ENCODE results near the gene ERVK3-1.

DNA sequence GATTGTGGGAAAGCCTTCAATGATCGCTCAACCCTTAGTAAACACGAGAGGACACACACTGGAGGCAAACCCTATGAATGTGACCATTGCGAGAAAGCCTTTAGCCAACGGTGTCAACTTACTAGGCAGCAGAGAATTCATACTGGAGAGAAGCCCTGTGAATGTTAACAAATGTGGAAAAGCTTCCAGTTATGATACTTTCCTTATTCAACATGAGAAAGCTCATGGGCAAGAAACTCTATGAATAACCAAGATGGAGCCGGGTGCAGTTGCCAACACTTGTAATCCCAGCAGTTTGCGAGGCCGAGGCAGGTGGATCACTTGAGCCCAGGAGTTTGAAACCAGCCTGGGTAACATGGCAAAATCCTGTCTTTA lies 42.3 kb upstream of the ERVK3-1 start:
- TF ChIP-seq, protein P1, sequence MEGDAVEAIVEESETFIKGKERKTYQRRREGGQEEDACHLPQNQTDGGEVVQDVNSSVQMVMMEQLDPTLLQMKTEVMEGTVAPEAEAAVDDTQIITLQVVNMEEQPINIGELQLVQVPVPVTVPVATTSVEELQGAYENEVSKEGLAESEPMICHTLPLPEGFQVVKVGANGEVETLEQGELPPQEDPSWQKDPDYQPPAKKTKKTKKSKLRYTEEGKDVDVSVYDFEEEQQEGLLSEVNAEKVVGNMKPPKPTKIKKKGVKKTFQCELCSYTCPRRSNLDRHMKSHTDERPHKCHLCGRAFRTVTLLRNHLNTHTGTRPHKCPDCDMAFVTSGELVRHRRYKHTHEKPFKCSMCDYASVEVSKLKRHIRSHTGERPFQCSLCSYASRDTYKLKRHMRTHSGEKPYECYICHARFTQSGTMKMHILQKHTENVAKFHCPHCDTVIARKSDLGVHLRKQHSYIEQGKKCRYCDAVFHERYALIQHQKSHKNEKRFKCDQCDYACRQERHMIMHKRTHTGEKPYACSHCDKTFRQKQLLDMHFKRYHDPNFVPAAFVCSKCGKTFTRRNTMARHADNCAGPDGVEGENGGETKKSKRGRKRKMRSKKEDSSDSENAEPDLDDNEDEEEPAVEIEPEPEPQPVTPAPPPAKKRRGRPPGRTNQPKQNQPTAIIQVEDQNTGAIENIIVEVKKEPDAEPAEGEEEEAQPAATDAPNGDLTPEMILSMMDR (conservative IDR thresholded peaks at IDR 0.05 in 1 of 2, IDR thresholded peaks at IDR 0.05 in 1 of 2; ENCODE audit: low read depth in 1 of 2, low read length in 2 of 2) = no peak
- TF ChIP-seq EZH2 (IDR thresholded peaks at IDR 0.05; ENCODE audit: low read length, missing control alignments) = no peak
